ENCODE results near the gene NTRK3. TPM values are rescaled to one million over a fixed set of nuclear protein-coding genes. Genes with fewer than 3 reads are reported as not detected.
"Not testable (repeated sequence)": the region's sequence is repeated elsewhere in the genome, so short reads cannot be mapped to it uniquely, and the experiment has no call there.

Gene NTRK3
- total and polyA plus RNA-seq, 2 of the 13 experiments (the other 11 are each of a cell fraction or from before 2014, with no cell fraction given), result not detected

DNA sequence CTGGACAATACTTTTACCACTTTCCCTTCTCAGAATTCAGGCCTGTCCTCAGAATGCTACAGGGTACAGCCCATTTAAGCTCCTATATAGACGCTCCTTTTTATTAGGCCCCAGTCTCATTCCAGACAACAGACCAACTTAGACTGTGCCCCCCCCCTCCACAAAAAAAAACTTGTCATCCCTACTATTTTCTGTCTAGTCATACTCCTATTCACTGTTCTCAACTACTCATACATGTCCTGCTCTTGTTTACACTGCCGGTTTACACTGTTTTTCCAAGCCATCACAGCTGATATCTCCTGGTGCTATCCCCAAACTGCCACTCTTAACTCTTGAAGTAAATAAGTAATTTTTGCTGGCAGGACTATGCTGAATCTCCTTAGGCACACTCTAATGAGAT is 420.7 kb downstream of the NTRK3 start:
- DNase-seq (ENCODE audit: low spot score); H3K27ac ChIP-seq (ENCODE audit: extremely low read length, insufficient read depth, low read length); H3K36me3 ChIP-seq (replicated peaks in 1 of 2; ENCODE audit: control insufficient read depth in 1 of 2, insufficient read depth in 2 of 2, low read length in 2 of 2); H3K9ac ChIP-seq (ENCODE audit: insufficient read depth, low read depth, low read length); BruUV-seq (replicated peaks); H3K79me2 ChIP-seq (ENCODE audit: insufficient read depth, low read length); H3K4me1 ChIP-seq (ENCODE audit: insufficient read depth, low read length); ATAC-seq; H3K27me3 ChIP-seq (ENCODE audit: control insufficient read depth in 1 of 2, insufficient read depth in 2 of 2, low read length in 2 of 2); H4K20me1 ChIP-seq (ENCODE audit: insufficient read depth, low read length); POLR2A ChIA-PET; H3K4me3 ChIP-seq (replicated peaks in 1 of 3; ENCODE audit: insufficient read depth in 1 of 3, low read depth in 2 of 3, low read length in 3 of 3); H3K9me3 ChIP-seq (ENCODE audit: low read length); CTCF ChIA-PET (ENCODE audit: low intra/inter-chr PET ratio, low total read pairs); H2AFZ ChIP-seq (ENCODE audit: low read length); FAIRE-seq; H3K4me2 ChIP-seq (ENCODE audit: low read depth, low read length); in situ Hi-C loops (cut with HindIII; ENCODE audit: extremely low pct_ligation_motif_present, low pct_unique_long_range_greater_than_20kb); intact Hi-C loops (cut with micrococcal nuclease; ENCODE audit: unreplicated experiment): not testable (repeated sequence)
- WGBS (ENCODE audit: low lambda C conversion rate), result 33% methylated on average over 2 of the region's 2 CpGs

DNA sequence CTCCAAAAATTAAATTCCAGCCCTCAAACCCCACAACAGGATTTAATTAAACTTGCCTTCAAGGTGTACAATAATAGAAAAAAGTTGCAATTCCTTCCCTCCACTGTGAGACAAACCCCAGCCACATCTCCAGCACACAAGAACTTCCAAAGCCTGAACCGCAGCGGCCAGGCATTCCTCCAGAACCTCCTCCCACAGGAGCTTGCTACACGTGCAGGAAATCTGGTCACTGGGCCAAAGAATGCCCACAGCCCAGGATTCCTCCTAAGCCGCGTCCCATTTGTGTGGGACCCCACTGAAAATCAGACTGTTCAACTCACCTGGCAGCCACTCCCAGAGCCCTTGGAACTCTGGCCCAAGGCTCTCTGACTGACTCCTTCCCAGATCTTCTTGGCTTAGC is 423.2 kb downstream of the NTRK3 start:
- H3K79me2 ChIP-seq (ENCODE audit: insufficient read depth, low read length); H3K36me3 ChIP-seq (replicated peaks in 1 of 2; ENCODE audit: control insufficient read depth in 1 of 2, insufficient read depth in 2 of 2, low read length in 2 of 2); H3K4me2 ChIP-seq (ENCODE audit: low read depth, low read length); intact Hi-C loops (cut with micrococcal nuclease; ENCODE audit: unreplicated experiment); H2AFZ ChIP-seq (ENCODE audit: low read length); DNase-seq (ENCODE audit: low spot score); CTCF ChIA-PET (ENCODE audit: low intra/inter-chr PET ratio, low total read pairs); H3K27ac ChIP-seq (ENCODE audit: extremely low read length, insufficient read depth, low read length); H3K9ac ChIP-seq (ENCODE audit: insufficient read depth, low read depth, low read length); BruUV-seq (replicated peaks); ATAC-seq; H3K4me1 ChIP-seq (ENCODE audit: insufficient read depth, low read length); FAIRE-seq; H3K4me3 ChIP-seq (replicated peaks in 1 of 3; ENCODE audit: insufficient read depth in 1 of 3, low read depth in 2 of 3, low read length in 3 of 3); H4K20me1 ChIP-seq (ENCODE audit: insufficient read depth, low read length); in situ Hi-C loops (cut with HindIII; ENCODE audit: extremely low pct_ligation_motif_present, low pct_unique_long_range_greater_than_20kb); H3K27me3 ChIP-seq (ENCODE audit: control insufficient read depth in 1 of 2, insufficient read depth in 2 of 2, low read length in 2 of 2); POLR2A ChIA-PET: not testable (repeated sequence)
- H3K9me3 ChIP-seq (ENCODE audit: low read length), result peaks cover 23% of the 10 kb centered on the region
- 0% methylated on average over 2 of the region's 5 CpGs for WGBS (ENCODE audit: low lambda C conversion rate)

DNA sequence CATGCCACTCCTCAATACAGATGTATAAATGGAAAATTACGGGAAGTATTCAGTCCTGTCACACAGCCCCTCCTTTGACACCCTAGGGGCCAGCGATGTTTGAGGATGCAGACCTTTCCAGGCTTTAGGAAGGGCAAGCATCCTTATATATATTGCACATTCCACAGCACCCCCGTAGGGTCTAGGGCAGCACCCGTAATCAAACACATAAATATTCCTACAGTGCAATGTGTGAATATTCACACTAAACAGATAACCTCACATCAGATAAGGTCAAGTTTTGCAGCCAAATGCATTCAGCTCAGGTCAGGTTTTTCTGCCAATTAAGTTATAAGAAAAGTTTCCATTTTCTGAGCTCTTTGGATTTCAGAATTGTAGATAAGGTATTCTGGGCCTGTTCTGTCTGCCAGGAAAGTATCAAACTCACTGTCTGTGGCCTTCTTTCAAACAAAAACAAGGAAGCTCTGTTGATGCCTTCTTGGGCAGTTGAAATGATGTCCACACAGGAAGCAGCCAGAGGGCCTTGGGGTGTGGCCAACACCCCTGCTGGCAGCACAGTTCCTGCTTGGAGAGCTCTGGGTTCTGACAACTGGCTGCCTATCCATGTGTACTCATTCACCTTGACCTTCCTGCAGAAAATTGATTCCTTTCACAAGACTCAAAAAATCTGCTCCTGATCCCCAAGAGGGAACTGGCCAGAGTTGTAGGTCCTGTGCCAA is 427.0 kb downstream of the NTRK3 start:
- no peak overlapping the region for H3K4me2 ChIP-seq (ENCODE audit: low read depth, low read length)
- H3K27me3 ChIP-seq (ENCODE audit: control insufficient read depth in 1 of 2, insufficient read depth in 2 of 2, low read length in 2 of 2), result no peaks in the 10 kb centered on the region
- FAIRE-seq, result no peak
- no peak for ATAC-seq
- in situ Hi-C loops (cut with HindIII; ENCODE audit: extremely low pct_ligation_motif_present, low pct_unique_long_range_greater_than_20kb), result no loop called here
- H3K4me1 ChIP-seq (ENCODE audit: insufficient read depth, low read length), result no peaks in the 10 kb centered on the region
- H4K20me1 ChIP-seq (ENCODE audit: insufficient read depth, low read length), result no peaks in the 10 kb centered on the region
- POLR2A ChIA-PET, result no interaction called here
- H3K79me2 ChIP-seq (ENCODE audit: insufficient read depth, low read length), result no peaks in the 10 kb centered on the region
- H3K27ac ChIP-seq (ENCODE audit: extremely low read length, insufficient read depth, low read length), result no peak overlapping the region
- no peak overlapping the region for H3K4me3 ChIP-seq (replicated peaks in 1 of 3; ENCODE audit: insufficient read depth in 1 of 3, low read depth in 2 of 3, low read length in 3 of 3)
- no peaks in the 10 kb centered on the region for H3K36me3 ChIP-seq (replicated peaks in 1 of 2; ENCODE audit: control insufficient read depth in 1 of 2, insufficient read depth in 2 of 2, low read length in 2 of 2)
- CTCF ChIA-PET (ENCODE audit: low intra/inter-chr PET ratio, low total read pairs), result no interaction called here
- WGBS (ENCODE audit: low lambda C conversion rate), result 0% methylated on average over 4 of the region's 4 CpGs
- intact Hi-C loops (cut with micrococcal nuclease; ENCODE audit: unreplicated experiment), result no loop called here
- no TSS peak for BruUV-seq (replicated peaks)
- H2AFZ ChIP-seq (ENCODE audit: low read length), result no peak overlapping the region
- H3K9ac ChIP-seq (ENCODE audit: insufficient read depth, low read depth, low read length), result no peak overlapping the region
- no peak for DNase-seq (ENCODE audit: low spot score)
- H3K9me3 ChIP-seq (ENCODE audit: low read length), result peaks cover 57% of the 10 kb centered on the region
- TF ChIP-seq, protein P1, sequence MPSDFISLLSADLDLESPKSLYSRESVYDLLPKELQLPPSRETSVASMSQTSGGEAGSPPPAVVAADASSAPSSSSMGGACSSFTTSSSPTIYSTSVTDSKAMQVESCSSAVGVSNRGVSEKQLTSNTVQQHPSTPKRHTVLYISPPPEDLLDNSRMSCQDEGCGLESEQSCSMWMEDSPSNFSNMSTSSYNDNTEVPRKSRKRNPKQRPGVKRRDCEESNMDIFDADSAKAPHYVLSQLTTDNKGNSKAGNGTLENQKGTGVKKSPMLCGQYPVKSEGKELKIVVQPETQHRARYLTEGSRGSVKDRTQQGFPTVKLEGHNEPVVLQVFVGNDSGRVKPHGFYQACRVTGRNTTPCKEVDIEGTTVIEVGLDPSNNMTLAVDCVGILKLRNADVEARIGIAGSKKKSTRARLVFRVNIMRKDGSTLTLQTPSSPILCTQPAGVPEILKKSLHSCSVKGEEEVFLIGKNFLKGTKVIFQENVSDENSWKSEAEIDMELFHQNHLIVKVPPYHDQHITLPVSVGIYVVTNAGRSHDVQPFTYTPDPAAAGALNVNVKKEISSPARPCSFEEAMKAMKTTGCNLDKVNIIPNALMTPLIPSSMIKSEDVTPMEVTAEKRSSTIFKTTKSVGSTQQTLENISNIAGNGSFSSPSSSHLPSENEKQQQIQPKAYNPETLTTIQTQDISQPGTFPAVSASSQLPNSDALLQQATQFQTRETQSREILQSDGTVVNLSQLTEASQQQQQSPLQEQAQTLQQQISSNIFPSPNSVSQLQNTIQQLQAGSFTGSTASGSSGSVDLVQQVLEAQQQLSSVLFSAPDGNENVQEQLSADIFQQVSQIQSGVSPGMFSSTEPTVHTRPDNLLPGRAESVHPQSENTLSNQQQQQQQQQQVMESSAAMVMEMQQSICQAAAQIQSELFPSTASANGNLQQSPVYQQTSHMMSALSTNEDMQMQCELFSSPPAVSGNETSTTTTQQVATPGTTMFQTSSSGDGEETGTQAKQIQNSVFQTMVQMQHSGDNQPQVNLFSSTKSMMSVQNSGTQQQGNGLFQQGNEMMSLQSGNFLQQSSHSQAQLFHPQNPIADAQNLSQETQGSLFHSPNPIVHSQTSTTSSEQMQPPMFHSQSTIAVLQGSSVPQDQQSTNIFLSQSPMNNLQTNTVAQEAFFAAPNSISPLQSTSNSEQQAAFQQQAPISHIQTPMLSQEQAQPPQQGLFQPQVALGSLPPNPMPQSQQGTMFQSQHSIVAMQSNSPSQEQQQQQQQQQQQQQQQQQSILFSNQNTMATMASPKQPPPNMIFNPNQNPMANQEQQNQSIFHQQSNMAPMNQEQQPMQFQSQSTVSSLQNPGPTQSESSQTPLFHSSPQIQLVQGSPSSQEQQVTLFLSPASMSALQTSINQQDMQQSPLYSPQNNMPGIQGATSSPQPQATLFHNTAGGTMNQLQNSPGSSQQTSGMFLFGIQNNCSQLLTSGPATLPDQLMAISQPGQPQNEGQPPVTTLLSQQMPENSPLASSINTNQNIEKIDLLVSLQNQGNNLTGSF (CRISPR knock-in tag; IDR thresholded peaks at IDR 0.05), result no peak
- TF ChIP-seq ZNF777 (CRISPR knock-in tag; IDR thresholded peaks at IDR 0.05) (no peak), ZFP37 (CRISPR knock-in tag; IDR thresholded peaks at IDR 0.05; ENCODE audit: borderline replicate concordance) (no peak), POLR2A (IDR thresholded peaks at IDR 0.05; ENCODE audit: insufficient read depth in 1 of 2, low read depth in 2 of 2, low read length in 2 of 2) (no peak), SNAPC5 (CRISPR knock-in tag; IDR thresholded peaks at IDR 0.05; ENCODE audit: borderline replicate concordance) (no peak)
